ENCODE data around the gene PSMD3.
"Not testable (repeated sequence)": the region's sequence is repeated elsewhere in the genome, so short reads cannot be mapped to it uniquely, and the experiment has no call there.

GRCh38 chr17:40010946-40011500, 30.4 kb downstream of the PSMD3 start:
- not testable (repeated sequence) for TF ChIP-seq POLR2A (IDR thresholded peaks at IDR 0.05; ENCODE audit: low read length); GATA1 (IDR thresholded peaks at IDR 0.05; ENCODE audit: low read depth, low read length)
